ENCODE measurements around the gene TBC1D19. TPM values are rescaled to one million over a fixed set of nuclear protein-coding genes. Genes with fewer than 3 reads are reported as not detected.

TBC1D19 gene
- total and polyA plus RNA-seq, 2 of the 4 experiments (the other 2 are of a cell fraction) = 9.9 to 17.6 TPM

DNA sequence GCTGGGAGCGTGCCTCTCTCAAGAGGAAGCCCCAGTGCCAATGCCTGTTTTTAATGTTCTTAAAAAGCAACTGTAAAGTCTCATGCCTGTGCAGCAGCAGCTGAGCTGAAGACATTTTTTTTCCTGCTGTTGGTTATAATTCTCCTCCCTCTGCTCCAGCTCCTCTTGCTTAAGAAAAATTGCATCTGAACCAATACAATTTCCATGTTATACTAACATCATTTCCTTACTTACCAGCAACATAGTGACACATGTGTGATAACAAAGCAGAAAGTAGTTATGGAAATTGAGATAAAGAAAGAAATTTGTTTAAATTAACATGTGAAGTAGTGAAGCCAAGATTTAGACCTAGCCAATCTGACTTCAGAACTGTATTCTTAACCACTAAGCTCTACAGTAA is 101.4 kb downstream of the TBC1D19 start:
- H3K27me3 ChIP-seq (ENCODE audit: control insufficient read depth, insufficient read depth, low read length) = no peaks in the 10 kb centered on the region
- peaks cover 3% of the 10 kb centered on the region; the same call in 1 of the 2 replicates for H3K4me1 ChIP-seq (ENCODE audit: control insufficient read depth, insufficient read depth, low read length)
- dilution Hi-C loops (cut with HindIII; ENCODE audit: low sequenced_read_pairs, unreplicated experiment) (no loop called here), in situ Hi-C loops (cut with MboI; ENCODE audit: low sequenced_read_pairs) (no loop called here), intact Hi-C loops (cut with micrococcal nuclease) (loop anchor here (2.0 kb wide), 1 partner anchor 14 kb away; no protein-coding TSS in a partner anchor)
- no peak overlapping the region for H3K4me3 ChIP-seq (ENCODE audit: insufficient read depth, low read depth, low read length)
- H4K5ac ChIP-seq (ENCODE audit: low read depth, low read length) = no peak overlapping the region
- 0 out of 4 replicates have a peak, but pooled peaks cover 0 to 3% of the 10 kb centered on the region in 2 experiments for H3K79me1 ChIP-seq (ENCODE audit: low read depth in 1 of 2, low read length in 2 of 2)
- POLR2A ChIA-PET (ENCODE audit: unreplicated experiment) = no interaction called here
- no peak overlapping the region for H2AK5ac ChIP-seq (ENCODE audit: low read depth, low read length)
- H3K27ac ChIP-seq (ENCODE audit: insufficient read depth, low read length) = no peak overlapping the region
- H3K9ac ChIP-seq (ENCODE audit: low read depth, low read length) = no peak overlapping the region
- ATAC-seq (ENCODE audit: low read depth) = no peak; the same call in 1 of the 2 replicates
- H3K9me1 ChIP-seq (ENCODE audit: insufficient read depth, low read length) = peaks cover 6% of the 10 kb centered on the region; the same call in 1 of the 2 replicates
- CTCF ChIA-PET = no interaction called here
- H2BK15ac ChIP-seq (ENCODE audit: low read depth, low read length) = no peak overlapping the region
- no peak overlapping the region for H3K56ac ChIP-seq (ENCODE audit: extremely low read depth, insufficient read depth, low read length)
- H3K4ac ChIP-seq (ENCODE audit: low read depth, low read length) = no peak overlapping the region
- no peak overlapping the region for H2AK9ac ChIP-seq (replicated peaks; ENCODE audit: low read depth, low read length, poor library complexity)
- no peak overlapping the region for H2BK20ac ChIP-seq (ENCODE audit: low read depth, low read length)
- H3K36me3 ChIP-seq (ENCODE audit: control insufficient read depth, insufficient read depth, low read length) = 0 out of 2 replicates have a peak, but pooled peaks cover 2% of the 10 kb centered on the region
- H4K8ac ChIP-seq (ENCODE audit: low read depth in 2 of 2, low read length in 2 of 2) = no peak overlapping the region
- H3K18ac ChIP-seq (ENCODE audit: low read depth, low read length) = no peak overlapping the region
- no peaks in the 10 kb centered on the region for H4K20me1 ChIP-seq (ENCODE audit: insufficient read depth, low read length)
- H2BK5ac ChIP-seq (ENCODE audit: low read depth, low read length, poor library complexity, severe bottlenecking) = peak overlapping the region; percentile 27
- H3K9me3 ChIP-seq (ENCODE audit: control insufficient read depth, insufficient read depth, low read length) = peaks cover 3% of the 10 kb centered on the region; the same call in 1 of the 2 replicates
- no peak overlapping the region for H4K91ac ChIP-seq (ENCODE audit: insufficient read depth, low read depth, low read length)
- no peak overlapping the region for H3K4me2 ChIP-seq (ENCODE audit: low read depth, low read length)
- TF ChIP-seq RAD21 (IDR thresholded peaks at IDR 0.05; ENCODE audit: low read length) (no peak), RCOR1 (IDR thresholded peaks at IDR 0.05; ENCODE audit: insufficient replicate concordance, low read length) (no peak), CHD1 (IDR thresholded peaks at IDR 0.05; ENCODE audit: low read depth, low read length) (no peak), NFE2L2 (IDR thresholded peaks at IDR 0.05; ENCODE audit: low read depth, low read length) (no peak), POLR2A (IDR thresholded peaks at IDR 0.05; ENCODE audit: low read depth, low read length) (no peak), CEBPB (IDR thresholded peaks at IDR 0.05; ENCODE audit: low read depth, low read length) (no peak), FOS (IDR thresholded peaks at IDR 0.05; ENCODE audit: low read depth, low read length) (no peak), MAFK (IDR thresholded peaks at IDR 0.05; ENCODE audit: low read depth, low read length) (no peak), BHLHE40 (IDR thresholded peaks at IDR 0.05; ENCODE audit: low read depth, low read length) (no peak), RFX5 (IDR thresholded peaks at IDR 0.05; ENCODE audit: low read depth, low read length) (no peak), MXI1 (IDR thresholded peaks at IDR 0.05; ENCODE audit: borderline replicate concordance, low read depth, low read length) (no peak), MAZ (IDR thresholded peaks at IDR 0.05; ENCODE audit: borderline replicate concordance, low read depth, low read length) (no peak), SMC3 (IDR thresholded peaks at IDR 0.05; ENCODE audit: low read depth, low read length) (no peak)
- TF ChIP-seq, protein P1, sequence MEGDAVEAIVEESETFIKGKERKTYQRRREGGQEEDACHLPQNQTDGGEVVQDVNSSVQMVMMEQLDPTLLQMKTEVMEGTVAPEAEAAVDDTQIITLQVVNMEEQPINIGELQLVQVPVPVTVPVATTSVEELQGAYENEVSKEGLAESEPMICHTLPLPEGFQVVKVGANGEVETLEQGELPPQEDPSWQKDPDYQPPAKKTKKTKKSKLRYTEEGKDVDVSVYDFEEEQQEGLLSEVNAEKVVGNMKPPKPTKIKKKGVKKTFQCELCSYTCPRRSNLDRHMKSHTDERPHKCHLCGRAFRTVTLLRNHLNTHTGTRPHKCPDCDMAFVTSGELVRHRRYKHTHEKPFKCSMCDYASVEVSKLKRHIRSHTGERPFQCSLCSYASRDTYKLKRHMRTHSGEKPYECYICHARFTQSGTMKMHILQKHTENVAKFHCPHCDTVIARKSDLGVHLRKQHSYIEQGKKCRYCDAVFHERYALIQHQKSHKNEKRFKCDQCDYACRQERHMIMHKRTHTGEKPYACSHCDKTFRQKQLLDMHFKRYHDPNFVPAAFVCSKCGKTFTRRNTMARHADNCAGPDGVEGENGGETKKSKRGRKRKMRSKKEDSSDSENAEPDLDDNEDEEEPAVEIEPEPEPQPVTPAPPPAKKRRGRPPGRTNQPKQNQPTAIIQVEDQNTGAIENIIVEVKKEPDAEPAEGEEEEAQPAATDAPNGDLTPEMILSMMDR (conservative IDR thresholded peaks at IDR 0.05; ENCODE audit: low read depth, low read length) = no peak
- TF ChIP-seq, protein P2, sequence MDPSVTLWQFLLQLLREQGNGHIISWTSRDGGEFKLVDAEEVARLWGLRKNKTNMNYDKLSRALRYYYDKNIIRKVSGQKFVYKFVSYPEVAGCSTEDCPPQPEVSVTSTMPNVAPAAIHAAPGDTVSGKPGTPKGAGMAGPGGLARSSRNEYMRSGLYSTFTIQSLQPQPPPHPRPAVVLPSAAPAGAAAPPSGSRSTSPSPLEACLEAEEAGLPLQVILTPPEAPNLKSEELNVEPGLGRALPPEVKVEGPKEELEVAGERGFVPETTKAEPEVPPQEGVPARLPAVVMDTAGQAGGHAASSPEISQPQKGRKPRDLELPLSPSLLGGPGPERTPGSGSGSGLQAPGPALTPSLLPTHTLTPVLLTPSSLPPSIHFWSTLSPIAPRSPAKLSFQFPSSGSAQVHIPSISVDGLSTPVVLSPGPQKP (IDR thresholded peaks at IDR 0.05; ENCODE audit: borderline replicate concordance, low read depth, low read length) = no peak
- TF ChIP-seq, protein P3, sequence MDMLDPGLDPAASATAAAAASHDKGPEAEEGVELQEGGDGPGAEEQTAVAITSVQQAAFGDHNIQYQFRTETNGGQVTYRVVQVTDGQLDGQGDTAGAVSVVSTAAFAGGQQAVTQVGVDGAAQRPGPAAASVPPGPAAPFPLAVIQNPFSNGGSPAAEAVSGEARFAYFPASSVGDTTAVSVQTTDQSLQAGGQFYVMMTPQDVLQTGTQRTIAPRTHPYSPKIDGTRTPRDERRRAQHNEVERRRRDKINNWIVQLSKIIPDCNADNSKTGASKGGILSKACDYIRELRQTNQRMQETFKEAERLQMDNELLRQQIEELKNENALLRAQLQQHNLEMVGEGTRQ (IDR thresholded peaks at IDR 0.05; ENCODE audit: low read depth, low read length) = no peak
- 100% methylated on average over 1 of the region's 1 CpG; no CpG with 5 or more reads in 1 of the 2 experiments for WGBS, 2 experiments (ENCODE audit: extremely low coverage in 2 of 2, insufficient read length in 1 of 2)
- DNase-seq = peak; percentile 29
- H3K23ac ChIP-seq (ENCODE audit: low read depth, low read length) = no peak overlapping the region
- H3K14ac ChIP-seq (replicated peaks; ENCODE audit: low read depth, low read length) = no peak overlapping the region
- H2BK120ac ChIP-seq (ENCODE audit: low read depth, low read length) = no peak overlapping the region
- H2AFZ ChIP-seq (replicated peaks; ENCODE audit: low read length, poor library complexity) = no peak overlapping the region
- no TSS peak for BruUV-seq (replicated peaks)

Data from IMR-90 (cell line).